GM06990 (cell line): ENCODE results near the gene HECW1.

Experiments used
- DNase-seq: peaks from one replicate; pipeline ENCODE4 v3.0.0-alpha.2; 2011; ENCODE audit not compliant: insufficient read length; ENCODE audit errors: extremely low read depth
- H3K27me3 ChIP-seq: replicated peaks from 2 replicates; pipeline ENCODE4 v1.6.0; 2011; ENCODE audit warnings: low read length; ENCODE audit not compliant: control insufficient read depth, insufficient read depth
- H3K36me3 ChIP-seq: 2 replicates; pipeline ENCODE4 v1.5.1; 2011; ENCODE audit warnings: low read length; ENCODE audit not compliant: control insufficient read depth, insufficient read depth
- H3K4me3 ChIP-seq: replicated peaks from 2 replicates; pipeline ENCODE4 v1.5.1; 2011; ENCODE audit warnings: low read depth, mild to moderate bottlenecking, control low read depth, low read length
- TF ChIP-seq, protein P1 (sequence below): IDR thresholded peaks from 2 replicates; pipeline ENCODE4 v1.5.1; 2011; ENCODE audit warnings: low read length, control low read depth, mild to moderate bottlenecking, inconsistent platforms; ENCODE audit not compliant: insufficient read depth, poor library complexity, severe bottlenecking

Gene HECW1

DNA sequence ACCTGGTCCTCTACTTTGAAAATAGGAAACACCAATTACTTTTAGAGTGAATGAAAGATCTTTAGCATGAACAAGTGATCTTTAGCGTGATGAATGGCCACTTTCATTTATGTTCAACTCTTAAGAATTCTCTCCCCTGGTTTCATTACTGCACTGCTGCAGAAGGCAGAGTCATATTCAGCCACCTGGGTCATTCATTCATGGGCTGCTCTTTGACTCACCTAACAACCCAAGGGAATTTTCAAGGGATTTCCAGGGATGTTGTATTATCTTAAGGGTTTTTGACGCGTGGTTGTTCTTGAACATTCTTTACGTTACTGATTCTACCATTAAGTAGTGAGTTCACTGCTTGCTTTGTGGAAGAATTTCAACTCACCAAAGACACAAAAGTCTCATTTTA, 383.1 kb downstream of the HECW1 start:
- peak; percentile 22 for DNase-seq
- Histone ChIP-seq H3K36me3 (no peaks in the 10 kb centered on the region), H3K27me3 (no peaks in the 10 kb centered on the region), H3K4me3 (no peak overlapping the region)
- TF ChIP-seq, protein P1, sequence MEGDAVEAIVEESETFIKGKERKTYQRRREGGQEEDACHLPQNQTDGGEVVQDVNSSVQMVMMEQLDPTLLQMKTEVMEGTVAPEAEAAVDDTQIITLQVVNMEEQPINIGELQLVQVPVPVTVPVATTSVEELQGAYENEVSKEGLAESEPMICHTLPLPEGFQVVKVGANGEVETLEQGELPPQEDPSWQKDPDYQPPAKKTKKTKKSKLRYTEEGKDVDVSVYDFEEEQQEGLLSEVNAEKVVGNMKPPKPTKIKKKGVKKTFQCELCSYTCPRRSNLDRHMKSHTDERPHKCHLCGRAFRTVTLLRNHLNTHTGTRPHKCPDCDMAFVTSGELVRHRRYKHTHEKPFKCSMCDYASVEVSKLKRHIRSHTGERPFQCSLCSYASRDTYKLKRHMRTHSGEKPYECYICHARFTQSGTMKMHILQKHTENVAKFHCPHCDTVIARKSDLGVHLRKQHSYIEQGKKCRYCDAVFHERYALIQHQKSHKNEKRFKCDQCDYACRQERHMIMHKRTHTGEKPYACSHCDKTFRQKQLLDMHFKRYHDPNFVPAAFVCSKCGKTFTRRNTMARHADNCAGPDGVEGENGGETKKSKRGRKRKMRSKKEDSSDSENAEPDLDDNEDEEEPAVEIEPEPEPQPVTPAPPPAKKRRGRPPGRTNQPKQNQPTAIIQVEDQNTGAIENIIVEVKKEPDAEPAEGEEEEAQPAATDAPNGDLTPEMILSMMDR: no peak

DNA sequence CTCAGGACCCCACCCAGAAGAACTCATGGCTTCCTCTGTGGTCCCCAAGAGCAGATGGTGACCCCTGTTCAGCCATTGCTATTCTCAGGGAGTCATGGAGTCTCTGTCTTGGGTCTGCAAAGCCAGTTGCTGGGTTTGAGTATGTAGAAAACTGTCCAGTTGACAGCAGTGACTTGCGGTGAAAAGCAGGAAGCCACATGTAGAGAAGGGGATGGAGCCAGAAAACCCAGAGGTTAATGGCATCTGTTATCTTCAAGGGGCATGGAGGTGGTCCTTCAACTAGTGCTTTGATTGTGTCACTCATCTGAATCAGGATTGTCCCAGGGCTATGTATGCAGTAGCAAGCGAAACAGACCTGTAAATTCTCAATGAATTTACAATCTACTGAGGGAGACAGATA, 384.1 kb downstream of the HECW1 start:
- TF ChIP-seq, protein P1: no peak
- Histone ChIP-seq H3K27me3 (no peaks in the 10 kb centered on the region), H3K4me3 (no peak overlapping the region), H3K36me3 (no peaks in the 10 kb centered on the region)
- no peak for DNase-seq

DNA sequence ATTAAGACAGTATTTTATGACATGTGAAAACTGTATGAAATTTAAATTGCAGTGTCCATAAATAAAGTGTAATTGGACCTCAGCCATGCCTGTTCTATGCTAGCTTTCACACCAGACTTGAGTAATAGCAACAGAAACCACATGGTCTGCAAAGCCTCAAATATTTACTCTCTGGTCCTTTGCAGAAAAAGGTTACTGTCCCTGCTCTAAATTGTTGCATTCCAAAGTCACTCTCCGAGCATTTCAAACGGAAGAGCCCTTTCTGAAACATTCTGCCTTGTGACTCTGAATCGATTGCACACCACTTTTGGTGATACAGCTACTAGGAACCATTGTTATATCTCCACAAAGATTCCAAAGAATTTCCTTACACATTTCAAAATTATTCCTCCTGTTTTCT, 389.4 kb downstream of the HECW1 start:
- TF ChIP-seq, protein P1: no peak
- Histone ChIP-seq H3K4me3 (no peak overlapping the region), H3K36me3 (no peaks in the 10 kb centered on the region), H3K27me3 (no peaks in the 10 kb centered on the region)
- DNase-seq: no peak

DNA sequence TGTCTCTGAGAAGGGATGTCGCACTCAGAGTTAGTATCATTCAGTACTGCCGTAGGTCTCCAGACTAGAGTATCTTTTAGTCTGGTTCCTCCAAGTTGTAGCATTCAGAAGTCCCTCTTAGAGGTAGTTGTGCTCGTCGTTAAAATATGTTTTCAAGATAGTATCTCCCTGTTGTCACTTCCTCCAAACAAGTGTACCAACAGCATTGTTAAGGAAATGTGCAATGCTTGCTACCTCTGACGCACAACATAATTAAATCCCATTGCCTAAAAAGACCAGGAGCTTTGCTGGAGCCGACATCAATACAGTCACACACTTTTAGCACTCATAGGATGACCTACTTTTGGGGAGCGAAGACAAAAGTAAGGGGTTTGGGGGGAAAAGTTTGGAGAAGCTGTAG, 390.5 kb downstream of the HECW1 start:
- TF ChIP-seq, protein P1: no peak
- no peaks in the 10 kb centered on the region for H3K36me3 ChIP-seq
- no peak overlapping the region for H3K4me3 ChIP-seq
- no peak for DNase-seq
- no peaks in the 10 kb centered on the region for H3K27me3 ChIP-seq

DNA sequence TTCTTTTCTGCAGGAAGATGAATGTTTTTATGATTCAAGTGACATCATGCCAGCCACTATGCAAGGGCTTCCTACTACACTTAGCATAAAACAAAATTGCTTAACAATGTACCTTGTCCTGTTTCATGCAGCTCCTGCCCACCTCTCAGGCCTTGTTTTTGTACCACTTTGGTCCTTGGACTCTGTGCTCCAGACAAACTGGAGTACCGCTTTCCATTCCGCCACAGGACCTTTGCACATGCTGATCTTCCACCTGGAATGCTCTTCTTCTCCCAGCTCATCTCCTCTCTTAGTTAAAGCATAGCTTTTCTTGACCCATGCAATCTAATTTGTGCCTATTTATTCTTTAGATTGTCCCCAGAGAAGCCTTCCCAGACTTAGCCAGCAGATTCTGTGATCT, 393.0 kb downstream of the HECW1 start:
- DNase-seq: no peak
- H3K27me3 ChIP-seq: no peaks in the 10 kb centered on the region
- H3K36me3 ChIP-seq: no peaks in the 10 kb centered on the region
- TF ChIP-seq, protein P1: no peak
- no peak overlapping the region for H3K4me3 ChIP-seq

DNA sequence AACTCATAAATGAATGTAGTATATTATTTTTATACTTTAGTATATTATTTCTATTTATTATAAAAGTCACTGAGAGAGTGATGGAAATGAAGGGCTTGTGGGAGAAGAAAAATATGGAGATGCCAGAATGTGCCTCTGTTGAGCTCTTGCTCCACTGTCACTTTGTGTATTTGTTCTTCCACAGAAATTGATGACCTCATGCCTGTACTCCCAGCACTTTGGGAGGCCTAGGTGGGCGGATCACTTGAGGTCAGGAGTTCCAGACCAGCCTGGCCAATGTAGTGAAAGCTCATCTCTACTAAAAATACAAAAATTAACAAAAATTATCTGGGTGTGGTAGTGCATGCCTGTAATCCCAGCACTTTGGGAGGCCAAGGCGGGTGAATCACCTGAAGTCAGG, 394.0 kb downstream of the HECW1 start:
- Histone ChIP-seq H3K4me3 (no peak overlapping the region), H3K36me3 (no peaks in the 10 kb centered on the region), H3K27me3 (no peaks in the 10 kb centered on the region)
- DNase-seq: no peak
- TF ChIP-seq, protein P1: no peak
